Breast epithelium (tissue), 3 donors: Measurements from ENCODE around the gene HTRA3.

Experiments used
- CTCF ChIP-seq, 3 donors: fragments of 450-650 bp; IDR thresholded peaks; one replicate each; pipeline ENCODE4 v1.5.1; 2016 to 2017; ENCODE audit warnings: antibody characterized with exemption in 3 of 3, mild to moderate bottlenecking in 3 of 3, moderate library complexity in 3 of 3
- POLR2AphosphoS5 ChIP-seq, 3 donors: sonication (generic); formaldehyde crosslinking; IDR thresholded peaks; one replicate each; pipeline ENCODE4 v1.6.1; 2017; ENCODE audit warnings: antibody characterized with exemption in 3 of 3

GRCh38 chr4:8239661-8240060 lies 29.9 kb upstream of the HTRA3 start:
- TF ChIP-seq CTCF (IDR thresholded peaks at IDR 0.05) (no peak), POLR2AphosphoS5 (IDR thresholded peaks at IDR 0.05) (no peak)
